ENCODE measurements around the gene USP9Y.
"Not testable (repeated sequence)": the region's sequence is repeated elsewhere in the genome, so short reads cannot be mapped to it uniquely, and the experiment has no call there.

USP9Y gene

GRCh38 chrY:12701181-12701695 is at the start of gene USP9Y:
TSS of gene USP9Y (plus strand) at chrY:12701231. CDS start at chrY:12709448, 8,217 bp downstream.
- no peak for DNase-seq

GRCh38 chrY:12651621-12652036 is 49.4 kb upstream of the USP9Y start:
- DNase-seq = no peak

GRCh38 chrY:12661745-12662681 is 39.0 kb upstream of the USP9Y start:
- no peak for DNase-seq

GRCh38 chrY:12662745-12663591 is 38.1 kb upstream of the USP9Y start:
- DNase-seq = no peak

GRCh38 chrY:12663845-12664244 is 37.2 kb upstream of the USP9Y start:
- DNase-seq = not testable (repeated sequence)

GRCh38 chrY:12678111-12678510 is 22.9 kb upstream of the USP9Y start:
- DNase-seq = no peak

- no peak for DNase-seq
These were observed 19.5 kb upstream of the USP9Y start for GRCh38 chrY:12681535-12681934.

- DNase-seq = no peak
These were observed 12.7 kb upstream of the USP9Y start for GRCh38 chrY:12688337-12688736.

- no peak for DNase-seq
These were observed 944 bp upstream of the USP9Y start for GRCh38 chrY:12700087-12700486.

- DNase-seq = no peak
These were observed 1.1 kb downstream of the USP9Y start for GRCh38 chrY:12702174-12702573.

- DNase-seq = no peak
These were observed 9.4 kb downstream of the USP9Y start for GRCh38 chrY:12710460-12710859.

- no peak for DNase-seq
These were observed 14.3 kb downstream of the USP9Y start for GRCh38 chrY:12715376-12715775.

GRCh38 chrY:12729746-12730145 is 28.7 kb downstream of the USP9Y start:
- no peak for DNase-seq

- DNase-seq = no peak
These were observed 32.6 kb downstream of the USP9Y start for GRCh38 chrY:12733625-12734024.

GRCh38 chrY:12734051-12734450 is 33.0 kb downstream of the USP9Y start:
- no peak for DNase-seq

- no peak for DNase-seq
These were observed 40.4 kb downstream of the USP9Y start for GRCh38 chrY:12741414-12741813.

- no peak for DNase-seq
These were observed 41.7 kb downstream of the USP9Y start for GRCh38 chrY:12742725-12743124.

GRCh38 chrY:12744091-12744490 is 43.1 kb downstream of the USP9Y start:
- no peak for DNase-seq

- DNase-seq = no peak
These were observed 48.3 kb downstream of the USP9Y start for GRCh38 chrY:12749293-12749692.

- DNase-seq = no peak
These were observed 51.8 kb downstream of the USP9Y start for GRCh38 chrY:12752856-12753255.

GRCh38 chrY:12756021-12756420 is 55.0 kb downstream of the USP9Y start:
- no peak for DNase-seq

GRCh38 chrY:12765976-12766375 is 64.9 kb downstream of the USP9Y start:
- DNase-seq = no peak

GRCh38 chrY:12784521-12784920 is 83.5 kb downstream of the USP9Y start:
- DNase-seq = no peak

- no peak for DNase-seq
These were observed 93.0 kb downstream of the USP9Y start for GRCh38 chrY:12793999-12794398.
